DMS153 (cell line): ENCODE measurements around the gene LARP6.

ENCODE experiments used
- DNase-seq: peaks from one replicate; lab custom pipeline; 2025; lab: John Stamatoyannopoulos, UW

Gene LARP6

DNA sequence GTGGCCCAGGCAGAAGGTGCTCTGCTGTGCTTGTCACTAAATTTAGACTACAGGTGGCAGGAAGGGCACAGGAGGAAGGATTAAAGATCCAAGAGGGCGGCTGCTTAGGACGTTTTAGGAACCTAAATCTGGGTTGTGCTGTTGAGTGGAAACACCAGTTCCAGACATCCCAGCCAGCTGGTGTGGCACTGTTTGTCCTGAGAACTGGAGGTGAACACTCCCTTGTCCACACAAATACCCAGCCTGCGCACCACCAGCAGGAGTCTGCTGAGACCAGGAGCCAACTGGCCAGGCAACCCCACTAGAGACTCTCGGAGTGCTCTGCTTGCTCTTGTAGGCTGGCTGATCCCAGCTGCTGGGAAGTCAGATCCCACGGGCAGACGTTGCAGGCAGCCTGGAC is 60.3 kb downstream of the LARP6 start:
- no peak for DNase-seq

DNA sequence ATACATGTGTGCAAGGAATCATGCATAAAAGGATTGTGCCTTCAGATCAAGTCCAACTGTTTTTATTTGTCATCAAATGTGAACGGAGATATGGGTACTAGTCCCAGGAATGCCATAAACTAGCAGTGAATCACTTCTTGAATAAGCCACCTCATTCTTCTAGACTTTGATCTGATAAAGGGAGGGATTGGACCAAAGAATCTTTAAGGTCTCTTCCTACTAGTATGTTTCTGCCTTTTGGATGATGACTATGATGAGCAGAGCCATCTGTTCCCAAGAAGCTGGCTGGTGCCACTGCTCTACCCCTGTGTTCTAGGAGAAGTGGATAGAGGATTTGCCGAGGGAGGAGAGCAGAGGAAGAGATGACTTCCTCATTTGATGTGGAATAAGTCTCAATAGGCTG is 61.8 kb downstream of the LARP6 start:
- no peak for DNase-seq

DNA sequence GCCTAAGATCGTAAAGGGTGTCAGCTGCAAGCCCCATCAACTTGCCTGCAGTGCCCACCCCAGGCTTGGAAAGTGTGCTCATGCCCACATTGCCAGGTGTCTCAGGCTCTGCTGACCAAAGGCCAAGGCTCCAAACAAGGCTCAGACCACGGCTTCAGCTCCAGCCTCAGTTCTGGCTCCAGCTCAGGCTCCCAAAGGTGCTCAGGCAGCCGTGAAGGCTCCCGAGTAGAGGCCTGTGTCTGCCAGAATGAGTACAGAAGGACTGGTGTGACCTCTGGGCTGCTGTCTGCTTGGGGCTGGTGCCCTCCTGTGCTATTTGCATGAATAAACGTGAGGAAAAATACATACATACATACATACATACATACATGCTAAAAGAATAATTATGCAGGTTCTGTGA is 62.7 kb downstream of the LARP6 start:
- no peak for DNase-seq

DNA sequence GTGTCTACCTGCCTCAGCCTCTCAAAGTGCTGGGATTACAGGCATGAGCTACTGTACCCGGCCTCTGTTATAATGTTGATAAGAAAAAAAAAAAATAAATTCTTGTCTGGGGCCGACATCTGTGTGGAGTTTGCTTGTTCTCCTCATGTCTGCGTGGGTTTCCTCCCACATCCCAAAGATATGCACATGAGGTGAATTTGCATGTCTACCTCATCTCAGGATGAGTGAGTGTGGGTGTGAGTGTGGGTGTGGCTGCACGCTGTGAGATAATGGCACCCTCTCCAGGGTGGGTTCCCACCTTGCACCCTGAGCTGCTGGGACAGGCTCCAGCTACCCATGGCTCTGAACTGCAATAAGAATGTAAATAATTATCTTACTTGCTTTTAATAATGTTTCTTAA is 64.7 kb downstream of the LARP6 start:
- DNase-seq: no peak

DNA sequence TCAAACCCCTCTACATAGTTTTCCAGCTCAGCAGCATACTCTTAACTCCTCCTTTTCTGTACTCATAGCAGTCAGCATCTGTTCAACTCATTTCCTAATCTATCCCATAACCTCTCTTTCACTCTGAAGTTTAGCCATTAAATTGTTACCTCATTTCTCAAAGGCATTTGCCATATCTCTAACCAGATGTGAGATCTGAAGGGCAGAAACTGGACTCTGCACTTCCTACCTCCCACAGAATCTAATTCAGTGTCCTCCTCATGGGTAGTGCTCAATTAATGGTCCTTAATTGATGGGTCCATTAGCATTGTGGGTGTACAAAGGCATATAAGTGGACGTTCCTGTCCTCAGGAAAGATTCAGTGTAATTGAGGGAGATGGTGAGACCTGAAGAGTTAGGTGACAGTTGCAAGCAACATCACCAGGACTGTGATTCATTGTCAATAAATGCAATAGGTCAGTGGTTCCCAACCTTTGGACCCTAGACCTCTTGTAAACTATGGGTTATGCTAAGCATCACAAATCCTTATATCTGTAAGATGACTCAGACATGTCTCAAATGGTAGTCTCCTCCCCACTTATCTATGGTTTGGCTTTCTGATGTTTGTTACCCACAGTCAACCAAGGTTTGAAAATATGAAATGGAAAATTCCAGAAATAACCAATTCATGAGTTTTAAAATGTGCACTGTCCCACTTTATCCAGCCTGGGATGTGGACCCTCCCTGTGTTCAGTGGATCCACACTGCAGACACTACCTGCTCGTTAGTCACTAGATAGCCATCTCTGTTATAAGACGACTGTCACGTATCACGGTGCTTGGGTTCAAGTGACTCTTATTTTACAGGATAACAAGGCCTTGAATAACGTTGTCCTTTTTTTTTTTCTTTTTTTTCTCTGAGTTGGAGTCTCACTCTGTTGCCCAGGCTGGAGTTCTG is 65.6 kb downstream of the LARP6 start:
- DNase-seq: no peak

DNA sequence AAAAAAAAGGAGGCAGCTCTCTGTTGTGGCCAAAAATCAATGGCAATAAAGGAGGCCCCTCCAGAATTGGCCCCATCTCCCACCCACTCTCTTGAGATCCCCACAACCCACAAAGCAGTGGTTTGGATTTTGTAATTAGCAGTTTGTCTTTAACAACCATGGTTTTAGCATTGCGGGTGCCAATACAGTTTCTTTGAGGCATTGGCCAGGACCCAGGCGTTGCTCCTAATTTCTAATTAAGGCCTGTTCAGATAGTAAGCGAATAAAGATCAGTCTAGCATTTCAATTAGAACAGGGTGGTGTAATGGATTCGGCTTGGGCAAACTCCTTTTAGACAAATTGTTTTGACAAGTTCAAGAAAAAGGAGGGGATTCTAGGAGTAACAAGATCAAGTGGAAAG is 67.0 kb downstream of the LARP6 start:
- no peak for DNase-seq

DNA sequence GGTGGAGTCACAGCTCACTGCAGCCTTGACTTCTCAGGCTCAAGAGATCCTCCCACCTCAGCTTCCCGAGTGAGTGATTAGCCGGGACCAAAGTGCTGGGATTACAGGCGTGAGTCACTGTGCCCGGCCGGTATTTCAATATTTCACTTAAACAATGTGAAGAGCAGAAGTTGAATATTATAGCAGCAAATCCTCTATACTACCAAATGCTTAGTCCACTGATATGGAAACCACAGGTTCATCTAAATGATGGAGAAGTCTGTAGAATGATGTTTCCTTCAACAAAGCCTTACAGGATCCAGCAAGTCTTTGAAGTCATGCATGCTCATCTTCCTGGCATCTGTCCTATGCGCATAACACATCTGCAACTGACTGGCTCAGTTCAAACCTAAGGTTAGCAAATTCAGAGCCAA is 70.3 kb downstream of the LARP6 start:
- no peak for DNase-seq

DNA sequence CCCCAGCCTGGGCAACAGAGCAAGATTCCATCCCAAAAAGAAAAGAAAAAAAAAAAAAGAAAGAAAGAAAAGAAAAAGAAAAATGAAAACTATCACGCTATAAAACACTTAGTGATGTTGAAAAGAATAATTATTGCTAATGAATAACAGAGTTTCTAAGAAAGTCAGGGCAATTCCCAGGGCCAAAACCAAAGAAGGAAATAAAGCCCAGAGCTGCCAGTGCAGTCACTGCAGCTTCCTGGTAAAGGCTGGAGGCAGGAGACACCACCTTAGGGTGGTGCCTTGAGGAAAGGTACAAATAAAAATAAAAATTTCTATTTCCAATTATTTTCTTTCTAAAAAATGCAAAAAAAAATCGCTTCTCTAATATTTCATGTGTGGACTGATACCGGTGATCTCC is 70.9 kb downstream of the LARP6 start:
- DNase-seq: no peak

DNA sequence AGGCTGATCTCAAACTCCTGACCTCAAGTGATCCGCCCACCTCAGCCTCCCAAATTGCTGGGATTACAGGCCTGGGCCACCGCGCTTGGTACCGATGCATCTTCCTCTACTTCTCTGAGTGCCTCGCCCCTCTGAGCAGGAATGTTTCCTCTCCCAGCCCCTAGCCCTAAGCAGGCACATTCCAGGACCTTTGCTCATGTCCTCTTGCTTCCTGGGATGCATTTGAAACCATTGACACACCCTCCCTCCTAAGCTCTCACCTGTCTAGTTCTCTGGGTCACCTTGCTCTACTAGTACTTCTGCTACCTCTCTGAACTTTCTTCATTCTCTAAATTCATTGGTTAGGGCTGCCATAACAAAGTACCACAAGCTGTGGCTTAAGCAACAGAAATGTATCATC is 72.7 kb downstream of the LARP6 start:
- DNase-seq: no peak
